ENCODE measurements around the gene CLPSL1.

- TF ChIP-seq CTCF (conservative IDR thresholded peaks at IDR 0.05): no peak
- TF ChIP-seq EZH2 (IDR thresholded peaks at IDR 0.05; ENCODE audit: low read depth): no peak
These were observed 3.3 kb upstream of the CLPSL1 start for GRCh38 chr6:35777356-35778102.

All from PC-9 (cell line).